Subcutaneous abdominal adipose tissue (tissue), 5 donors: Measurements from ENCODE around the gene MS4A2.
"Not testable (repeated sequence)": the region's sequence is repeated elsewhere in the genome, so short reads cannot be mapped to it uniquely, and the experiment has no call there.

ENCODE experiments used
- H3K27ac ChIP-seq: one replicate; pipeline ENCODE4 v1.7.0; 2013; ENCODE audit warnings: low read depth, mild to moderate bottlenecking, inconsistent platforms, low read length, moderate library complexity
- H3K27me3 ChIP-seq, 5 donors: one replicate each; pipeline ENCODE4 v1.7.0; 2013; ENCODE audit warnings: low read length in 5 of 5, inconsistent platforms in 1 of 5; ENCODE audit not compliant: control insufficient read depth in 5 of 5, insufficient read depth in 4 of 5
- H3K36me3 ChIP-seq, 5 donors: one replicate each; pipeline ENCODE4 v1.7.0; 2013; ENCODE audit warnings: low read length in 5 of 5; ENCODE audit not compliant: control insufficient read depth in 5 of 5, insufficient read depth in 5 of 5
- H3K4me1 ChIP-seq, 5 donors: one replicate each; pipeline ENCODE4 v1.7.0; 2013; ENCODE audit warnings: low read length in 5 of 5, mild to moderate bottlenecking in 3 of 5, moderate library complexity in 1 of 5; ENCODE audit not compliant: control insufficient read depth in 5 of 5, insufficient read depth in 5 of 5
- H3K4me3 ChIP-seq, 5 donors: one replicate each; pipeline ENCODE4 v1.7.0; 2013; ENCODE audit warnings: low read length in 5 of 5, low read depth in 1 of 5
- H3K9ac ChIP-seq, 5 donors: one replicate each; pipeline ENCODE4 v1.7.0; 2013; ENCODE audit warnings: low read length in 5 of 5, mild to moderate bottlenecking in 4 of 5, moderate library complexity in 3 of 5
- H3K9me3 ChIP-seq, 5 donors: one replicate each; pipeline ENCODE4 v1.7.0; 2013; ENCODE audit warnings: low read length in 5 of 5; ENCODE audit not compliant: control insufficient read depth in 5 of 5
- donor health status: healthy.
- donor health status: healthy.
- donor health status: healthy.
- donor health status: healthy.
- donor health status: healthy.

Gene MS4A2

DNA sequence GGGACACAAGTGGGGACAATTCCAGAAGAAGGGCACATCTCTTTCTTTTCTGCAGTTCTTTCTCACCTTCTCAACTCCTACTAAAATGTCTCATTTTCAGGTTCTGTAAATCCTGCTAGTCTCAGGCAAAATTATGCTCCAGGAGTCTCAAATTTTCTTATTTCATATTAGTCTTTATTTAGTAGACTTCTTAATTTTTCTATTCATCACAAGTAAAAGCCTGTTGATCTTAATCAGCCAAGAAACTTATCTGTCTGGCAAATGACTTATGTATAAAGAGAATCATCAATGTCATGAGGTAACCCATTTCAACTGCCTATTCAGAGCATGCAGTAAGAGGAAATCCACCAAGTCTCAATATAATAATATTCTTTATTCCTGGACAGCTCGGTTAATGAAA, at the start of gene MS4A2:
MS4A2 (plus strand) TSS at position 301 of the 400 bp plus-strand sequence. CDS start 102 bp downstream, outside the sequence.
- Histone ChIP-seq H3K27me3 (no peaks in the 10 kb centered on the region), H3K4me3 (no peak within 1 kb of the TSS), H3K36me3 (no peaks in the 10 kb centered on the region), H3K27ac (no peak within 1 kb of the TSS), H3K9ac (no peak within 1 kb of the TSS), H3K9me3 (no peaks in the 10 kb centered on the region), H3K4me1 (no peaks in the 10 kb centered on the region)

GRCh38 chr11:60040109-60040508, 48.4 kb upstream of the MS4A2 start, which contains the start of gene OOSP2:
OOSP2 (plus strand) TSS chr11:60040409; CDS start chr11:60040460, 51 bp downstream.
- Histone ChIP-seq H3K36me3 (no peaks in the 10 kb centered on the region), H3K9ac (no peak within 1 kb of the TSS), H3K27me3 (no peaks in the 10 kb centered on the region), H3K9me3 (no peaks in the 10 kb centered on the region), H3K4me1 (no peaks in the 10 kb centered on the region), H3K4me3 (no peak within 1 kb of the TSS), H3K27ac (no peak within 1 kb of the TSS)

- H3K9ac ChIP-seq, H3K4me3 ChIP-seq, H3K36me3 ChIP-seq, H3K27me3 ChIP-seq, H3K4me1 ChIP-seq, H3K27ac ChIP-seq, H3K9me3 ChIP-seq: not testable (repeated sequence)
Measured at GRCh38 chr11:60050422-60050821, 38.0 kb upstream of the MS4A2 start.

- not testable (repeated sequence) for H3K4me3 ChIP-seq, H3K9ac ChIP-seq, H3K36me3 ChIP-seq, H3K27me3 ChIP-seq, H3K9me3 ChIP-seq, H3K4me1 ChIP-seq, H3K27ac ChIP-seq
Measured at GRCh38 chr11:60050839-60051238, 37.6 kb upstream of the MS4A2 start.

- Histone ChIP-seq H3K27ac (no peak within 1 kb of the TSS), H3K4me3 (no peak within 1 kb of the TSS), H3K4me1 (no peaks in the 10 kb centered on the region)
Measured at GRCh38 chr11:60056349-60056969, 32.0 kb upstream of the MS4A2 start, which contains the start of gene MS4A3. MS4A3 (plus strand) TSS chr11:60056665; CDS start chr11:60061161, 4,496 bp downstream.

GRCh38 chr11:60059052-60059451, 29.4 kb upstream of the MS4A2 start:
- no peak overlapping the region for H3K27ac ChIP-seq
- no peak overlapping the region for H3K4me3 ChIP-seq
- no peak overlapping the region for H3K9ac ChIP-seq
- peaks cover 0 to 5% (median 0%) of the 10 kb centered on the region in 5 donors for H3K27me3 ChIP-seq
- no peaks in the 10 kb centered on the region for H3K4me1 ChIP-seq
- peaks cover 0 to 3% (median 0%) of the 10 kb centered on the region in 5 donors for H3K9me3 ChIP-seq
- no peaks in the 10 kb centered on the region for H3K36me3 ChIP-seq

More at GRCh38 chr11:60056349-60056969, 32.0 kb upstream of the MS4A2 start, which contains the start of gene MS4A3:
- no peak within 1 kb of the TSS for H3K9ac ChIP-seq
- H3K27me3 ChIP-seq, result peaks cover 0 to 5% (median 0%) of the 10 kb centered on the region in 5 donors
- no peaks in the 10 kb centered on the region for H3K36me3 ChIP-seq
- peaks cover 0 to 3% (median 0%) of the 10 kb centered on the region in 5 donors for H3K9me3 ChIP-seq

GRCh38 chr11:60059521-60060240, 28.8 kb upstream of the MS4A2 start:
- no peak overlapping the region for H3K27ac ChIP-seq
- peaks cover 0 to 3% (median 0%) of the 10 kb centered on the region in 5 donors for H3K9me3 ChIP-seq

DNA sequence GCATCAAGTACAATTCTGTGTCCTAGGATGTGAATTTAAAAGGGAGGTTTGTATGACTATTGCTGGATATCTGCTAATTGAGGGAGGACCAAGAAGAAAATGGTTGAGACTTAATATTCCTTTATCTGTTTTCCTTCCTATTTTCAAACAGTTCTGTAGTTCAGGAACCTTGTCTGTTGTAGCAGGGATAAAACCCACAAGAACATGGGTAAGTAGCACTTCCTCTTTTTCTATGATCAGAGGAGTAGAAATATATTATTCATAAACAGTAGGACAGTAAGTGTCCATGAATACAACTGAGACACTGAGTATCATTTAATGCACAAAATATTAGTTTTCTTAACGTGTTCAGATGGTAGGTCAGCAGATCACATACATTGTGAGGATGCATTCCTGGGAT, 24.4 kb upstream of the MS4A2 start:
- Histone ChIP-seq H3K4me3 (no peak overlapping the region), H3K36me3 (no peaks in the 10 kb centered on the region), H3K27me3 (no peaks in the 10 kb centered on the region), H3K9me3 (peaks cover 0 to 3% (median 0%) of the 10 kb centered on the region in 5 donors), H3K27ac (no peak overlapping the region), H3K4me1 (no peaks in the 10 kb centered on the region), H3K9ac (no peak overlapping the region)

More at GRCh38 chr11:60059521-60060240, 28.8 kb upstream of the MS4A2 start:
- Histone ChIP-seq H3K27me3 (peaks cover 0 to 5% (median 0%) of the 10 kb centered on the region in 5 donors), H3K4me1 (no peaks in the 10 kb centered on the region), H3K36me3 (no peaks in the 10 kb centered on the region), H3K9ac (no peak overlapping the region), H3K4me3 (no peak overlapping the region)

DNA sequence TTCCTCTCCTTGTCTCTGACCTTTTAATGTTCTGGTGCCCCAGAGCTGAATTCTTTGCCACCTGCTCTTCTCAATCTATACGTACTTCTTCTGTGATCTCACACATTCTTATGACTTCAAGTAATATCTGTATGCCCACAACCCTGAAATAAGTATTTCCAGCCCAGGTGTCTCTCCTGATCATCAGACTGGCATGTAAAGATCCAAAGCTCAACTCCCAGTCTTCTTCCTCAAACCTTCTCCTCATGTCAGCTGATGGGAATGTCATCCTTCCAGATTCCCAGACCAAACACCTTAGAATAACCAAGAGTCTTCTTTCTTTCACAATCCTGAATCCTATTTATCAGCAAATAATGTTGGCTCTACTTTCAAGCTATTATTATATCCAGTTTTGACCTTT, 22.7 kb upstream of the MS4A2 start:
- H3K9ac ChIP-seq, result no peak overlapping the region
- H3K4me3 ChIP-seq, result no peak overlapping the region
- no peaks in the 10 kb centered on the region for H3K9me3 ChIP-seq

DNA sequence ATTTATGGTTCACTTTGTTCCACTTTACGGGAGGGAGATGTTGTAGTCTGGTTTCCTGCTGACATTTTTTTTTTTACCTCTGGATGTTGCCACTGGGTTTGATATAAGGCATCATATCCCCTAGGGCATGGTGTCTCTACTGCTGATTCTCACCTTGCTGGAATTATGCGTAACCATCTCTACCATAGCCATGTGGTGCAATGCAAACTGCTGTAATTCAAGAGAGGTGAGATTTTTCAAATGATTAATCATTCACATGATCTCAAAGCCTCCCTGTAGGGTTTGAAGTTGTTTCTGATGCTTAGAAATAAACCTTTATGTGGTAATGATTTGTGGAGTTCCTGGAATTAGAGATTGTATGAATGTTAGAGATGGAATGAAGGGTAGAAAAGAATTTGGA, 19.0 kb upstream of the MS4A2 start:
- no peaks in the 10 kb centered on the region for H3K9me3 ChIP-seq
- no peaks in the 10 kb centered on the region for H3K27me3 ChIP-seq
- H3K27ac ChIP-seq, result no peak overlapping the region
- no peaks in the 10 kb centered on the region for H3K36me3 ChIP-seq
- H3K4me3 ChIP-seq, result no peak overlapping the region
- H3K4me1 ChIP-seq, result no peaks in the 10 kb centered on the region
- no peak overlapping the region for H3K9ac ChIP-seq

More for the DNA sequence above, 22.7 kb upstream of the MS4A2 start:
- H3K27ac ChIP-seq, result no peak overlapping the region
- no peaks in the 10 kb centered on the region for H3K4me1 ChIP-seq
- H3K36me3 ChIP-seq, result no peaks in the 10 kb centered on the region
- no peaks in the 10 kb centered on the region for H3K27me3 ChIP-seq
